WTC11 (cell line): ENCODE data around the gene LRRC7. TPM values are rescaled to one million over a fixed set of nuclear protein-coding genes. Genes with fewer than 3 reads are reported as not detected.

ENCODE experiments used
- ATAC-seq: fragments of 200-7000 bp; cut with Tn5 transposase; 2 replicates; pipeline ENCODE4 v1.10.0; 2021; ENCODE audit warnings: mild to moderate bottlenecking, moderate library complexity
- CTCF ChIA-PET: fragments of 300-600 bp; sonication (Branson Sonifier 250); formaldehyde crosslinking; loops from one replicate; lab custom pipeline; 2021; ENCODE audit warnings: antibody characterized with exemption; lab: Charles Lee
- POLR2A ChIA-PET: fragments of 350-600 bp; sonication (Branson Sonifier 250); formaldehyde crosslinking; loops from one replicate; lab custom pipeline; 2021; ENCODE audit warnings: antibody characterized with exemption; lab: Charles Lee
- DNase-seq: peaks from one replicate; pipeline ENCODE4 v3.0.0; 2021; ENCODE audit warnings: low spot score
- H3K27ac Mint-ChIP-seq: 2 replicates; pipeline ENCODE4 v1.8.0; 2021; ENCODE audit warnings: mixed read lengths
- H3K27me3 Mint-ChIP-seq: 2 replicates; pipeline ENCODE4 v1.8.0; 2021; ENCODE audit warnings: low read depth, mild to moderate bottlenecking, moderate library complexity, mixed read lengths
- H3K36me3 Mint-ChIP-seq: 2 replicates; pipeline ENCODE4 v1.8.0; 2021; ENCODE audit warnings: mixed read lengths
- H3K4me1 Mint-ChIP-seq: 2 replicates; pipeline ENCODE4 v1.8.0; 2022; ENCODE audit warnings: mixed read lengths
- H3K4me3 Mint-ChIP-seq: 2 replicates; pipeline ENCODE4 v1.8.0; 2021; ENCODE audit warnings: mild to moderate bottlenecking, moderate library complexity, mixed read lengths
- H3K9me3 Mint-ChIP-seq: 2 replicates; pipeline ENCODE4 v1.8.0; 2021; ENCODE audit warnings: mixed read lengths
- ARID4B ChIP-seq: sonication (generic); formaldehyde crosslinking; IDR thresholded peaks from 2 replicates; pipeline ENCODE4 v1.8.0; 2023; ENCODE audit warnings: missing genetic modification reagents, mild to moderate bottlenecking, borderline replicate concordance
- CREB1 ChIP-seq: sonication (generic); formaldehyde crosslinking; IDR thresholded peaks from 2 replicates; pipeline ENCODE4 v1.8.0; 2023; ENCODE audit warnings: mild to moderate bottlenecking, missing genetic modification reagents
- CTCF ChIP-seq: fragments of 200-600 bp; IDR thresholded peaks from 2 replicates; pipeline ENCODE4 v1.8.0; 2022; ENCODE audit warnings: antibody characterized with exemption
- IRF1 ChIP-seq: sonication (generic); formaldehyde crosslinking; IDR thresholded peaks from 2 replicates; pipeline ENCODE4 v1.8.0; 2023; ENCODE audit warnings: missing genetic modification reagents
- IRF2 ChIP-seq: sonication (generic); formaldehyde crosslinking; IDR thresholded peaks from 2 replicates; pipeline ENCODE4 v1.8.0; 2022; ENCODE audit warnings: low read depth, missing genetic modification reagents, borderline replicate concordance
- KAT7 ChIP-seq: sonication (generic); formaldehyde crosslinking; IDR thresholded peaks from 2 replicates; pipeline ENCODE4 v1.8.1; 2023; ENCODE audit warnings: missing genetic modification reagents, mild to moderate bottlenecking, borderline replicate concordance
- NFE2L1 ChIP-seq: sonication (generic); formaldehyde crosslinking; IDR thresholded peaks from 2 replicates; pipeline ENCODE4 v1.8.1; 2023; ENCODE audit warnings: missing genetic modification reagents
- PRDM15 ChIP-seq: sonication (generic); formaldehyde crosslinking; IDR thresholded peaks from 2 replicates; pipeline ENCODE4 v1.8.0; 2022; ENCODE audit warnings: missing genetic modification reagents
- PREB ChIP-seq: sonication (generic); formaldehyde crosslinking; IDR thresholded peaks from 2 replicates; pipeline ENCODE4 v1.8.1; 2022; ENCODE audit warnings: mild to moderate bottlenecking, missing genetic modification reagents, moderate library complexity, borderline replicate concordance
- PRRX2 ChIP-seq: fragments of 250-450 bp; sonication (Bioruptor Pico); IDR thresholded peaks from 2 replicates; pipeline ENCODE4 v1.8.0; 2021; ENCODE audit warnings: mild to moderate bottlenecking
- RELA ChIP-seq: sonication (generic); formaldehyde crosslinking; IDR thresholded peaks from 2 replicates; pipeline ENCODE4 v1.8.1; 2022; ENCODE audit warnings: missing genetic modification reagents, mild to moderate bottlenecking, borderline replicate concordance
- SOX15 ChIP-seq: fragments of 250-450 bp; sonication (Bioruptor Pico); IDR thresholded peaks from 2 replicates; pipeline ENCODE4 v1.9.0; 2021; ENCODE audit warnings: mild to moderate bottlenecking
- ZMAT4 ChIP-seq: fragments of 250-450 bp; sonication (Bioruptor Pico); IDR thresholded peaks from 2 replicates; pipeline ENCODE4 v1.9.0; 2021; ENCODE audit warnings: mild to moderate bottlenecking
- ZNF423 ChIP-seq: fragments of 250-450 bp; sonication (Bioruptor Pico); IDR thresholded peaks from 2 replicates; pipeline ENCODE4 v2.1.2; 2022; ENCODE audit warnings: mild to moderate bottlenecking, moderate library complexity
- total RNA-seq: library from RNA; stranded (reverse); gene quantifications from 3 replicates; pipeline ENCODE4 v1.2.3, GENCODE V29; 2021

The LRRC7 gene
- total RNA-seq, 1 experiment from 2014 or later = not detected

- TF ChIP-seq IRF1 (CRISPR knock-in tag) = no peak
- TF ChIP-seq CTCF = peak; percentile 35
- POLR2A ChIA-PET = no interaction called here
- Mint-ChIP-seq H3K4me3 (no peak overlapping the region), H3K4me1 (no peaks in the 10 kb centered on the region), H3K36me3 (no peaks in the 10 kb centered on the region), H3K9me3 (peaks cover 9% of the 10 kb centered on the region), H3K27me3 (no peaks in the 10 kb centered on the region), H3K27ac (no peak overlapping the region)
- DNase-seq (no peak), ATAC-seq (peak; percentile 79)
- CTCF ChIA-PET = interaction anchor here (0.6 kb wide), 1 partner anchor 768 kb away, joined by 4 read pairs; no protein-coding TSS in a partner anchor
Measured at GRCh38 chr1:70112838-70113237, 545.1 kb downstream of the LRRC7 start.

- TF ChIP-seq PRRX2 (CRISPR knock-in tag) = no peak
- no peak for TF ChIP-seq SOX15 (CRISPR knock-in tag)
- TF ChIP-seq ARID4B (CRISPR knock-in tag) = no peak
- no peak for TF ChIP-seq KAT7 (CRISPR knock-in tag)
- TF ChIP-seq PRDM15 (CRISPR knock-in tag) = no peak
- no peak for TF ChIP-seq RELA (CRISPR knock-in tag)
- no peak for TF ChIP-seq ZNF423 (CRISPR knock-in tag)
- no peak for TF ChIP-seq CREB1 (CRISPR knock-in tag)
- no peak for TF ChIP-seq NFE2L1 (CRISPR knock-in tag)
- no peak for TF ChIP-seq ZMAT4 (CRISPR knock-in tag)
- TF ChIP-seq IRF2 (CRISPR knock-in tag) = no peak
- TF ChIP-seq PREB (CRISPR knock-in tag) = no peak
- TF ChIP-seq, all 79 proteins: peak for 0
- Mint-ChIP-seq H3K36me3 (no peaks in the 10 kb centered on the region), H3K27ac (no peak overlapping the region), H3K9me3 (peaks cover 9% of the 10 kb centered on the region), H3K4me1 (0 out of 2 replicates have a peak, but pooled peaks cover 4% of the 10 kb centered on the region), H3K4me3 (no peak overlapping the region), H3K27me3 (no peaks in the 10 kb centered on the region)
- ChIA-PET CTCF (no interaction called here), POLR2A (no interaction called here)
- no peak for ATAC-seq
- DNase-seq = no peak
Measured at GRCh38 chr1:70115315-70115714, 547.6 kb downstream of the LRRC7 start.
